HepG2 (cell line): ENCODE measurements around the gene MIR17HG. TPM values are rescaled to one million over a fixed set of nuclear protein-coding genes. Genes with fewer than 3 reads are reported as not detected.
A peak's percentile ranks its signal among the peaks of the same experiment; 100 is the strongest.

Source experiments
- DPF2 ChIP-seq: sonication (generic); formaldehyde crosslinking; IDR thresholded peaks from 2 replicates; pipeline ENCODE4 v1.4.0; 2020; ENCODE audit warnings: mild to moderate bottlenecking, low read depth, missing genetic modification reagents, borderline replicate concordance
- FOXJ3 ChIP-seq: sonication (generic); formaldehyde crosslinking; IDR thresholded peaks from 2 replicates; pipeline ENCODE4 v1.4.0; 2020; ENCODE audit warnings: missing genetic modification reagents, mild to moderate bottlenecking, borderline replicate concordance
- GATAD2A ChIP-seq: IDR thresholded peaks from 2 replicates; pipeline ENCODE4 v1.6.1; 2016
- HNRNPLL ChIP-seq: fragments of 200-400 bp; formaldehyde crosslinking; IDR thresholded peaks from 2 replicates; pipeline ENCODE4 v1.6.1; 2017; ENCODE audit warnings: mild to moderate bottlenecking, low read depth, low read length; ENCODE audit not compliant: poor library complexity, severe bottlenecking
- MED8 ChIP-seq: sonication (generic); formaldehyde crosslinking; IDR thresholded peaks from 2 replicates; pipeline ENCODE4 v1.8.1; 2023; ENCODE audit warnings: mild to moderate bottlenecking, missing genetic modification reagents; ENCODE audit not compliant: insufficient replicate concordance
- MIER2 ChIP-seq: IDR thresholded peaks from 2 replicates; pipeline ENCODE4 v1.6.1; 2016; ENCODE audit warnings: missing biosample characterization, missing genetic modification reagents
- MYNN ChIP-seq: sonication (generic); formaldehyde crosslinking; IDR thresholded peaks from 2 replicates; pipeline ENCODE4 v1.4.0; 2020; ENCODE audit warnings: mild to moderate bottlenecking, low read depth, missing genetic modification reagents
- NFE2L1 ChIP-seq: sonication (generic); formaldehyde crosslinking; IDR thresholded peaks from 2 replicates; pipeline ENCODE4 v1.4.0; 2020; ENCODE audit warnings: missing genetic modification reagents, mild to moderate bottlenecking, borderline replicate concordance
- RFXANK ChIP-seq: IDR thresholded peaks from 2 replicates; pipeline ENCODE4 v1.6.1; 2016
- SAFB2 ChIP-seq: sonication (generic); formaldehyde crosslinking; IDR thresholded peaks from 2 replicates; pipeline ENCODE4 v1.5.1; 2020; ENCODE audit warnings: missing genetic modification reagents, low read depth, mild to moderate bottlenecking, borderline replicate concordance
- SAP130 ChIP-seq: IDR thresholded peaks from 2 replicates; pipeline ENCODE4 v1.6.1; 2016; ENCODE audit warnings: low read depth
- ZNF124 ChIP-seq: sonication (generic); formaldehyde crosslinking; IDR thresholded peaks from 2 replicates; pipeline ENCODE4 v1.4.0; 2020; ENCODE audit warnings: missing genetic modification reagents
- ZNF230 ChIP-seq: sonication (generic); formaldehyde crosslinking; IDR thresholded peaks from 2 replicates; pipeline ENCODE4 v1.4.0; 2020; ENCODE audit warnings: mild to moderate bottlenecking, missing genetic modification reagents
- ZNF607 ChIP-seq: sonication (generic); formaldehyde crosslinking; IDR thresholded peaks from 2 replicates; pipeline ENCODE4 v1.5.1; 2020; ENCODE audit warnings: missing genetic modification reagents, mild to moderate bottlenecking, borderline replicate concordance
- polyA plus RNA-seq, 8 experiments: library from polyadenylated mRNA; depleted of rRNA in 3 of 8; stranded (reverse) in 7 of 8; unstranded in 1 of 8; fragments of >200 nt; fragmentation: Illumina TruSeq in 4 of 8; extraction: Trizol in 4 of 8; gene quantifications; 2 replicates each; pipeline versions ENCODE4 v1.2.1 to v1.2.3, GENCODE V29; 2011 to 2016; ENCODE audit warnings: low read depth in 4 of 8, missing spikeins in 1 of 8, mixed read lengths in 1 of 8; ENCODE audit not compliant: insufficient read depth in 1 of 8
- total RNA-seq, 5 experiments: library from RNA; depleted of rRNA; stranded (reverse); fragments of >200 nt; fragmentation: Illumina TruSeq; extraction: Trizol; gene quantifications; 2 replicates each; pipeline ENCODE4 v1.2.3, GENCODE V29; 2016; ENCODE audit warnings: low read depth in 1 of 5
- TF ChIP-seq, protein P1 (sequence below), 2 experiments: sonication (generic) in 1 of 2; formaldehyde crosslinking in 1 of 2; IDR thresholded peaks; 2 replicates each; pipeline versions ENCODE4 v1.4.0 to v1.6.1; 2018 to 2020; ENCODE audit warnings: missing genetic modification reagents in 2 of 2, borderline replicate concordance in 1 of 2, low read depth in 1 of 2, mild to moderate bottlenecking in 1 of 2, missing biosample characterization in 1 of 2
- TF ChIP-seq, protein P2 (sequence below): sonication (generic); formaldehyde crosslinking; IDR thresholded peaks from 2 replicates; pipeline ENCODE4 v1.5.0; 2020; ENCODE audit warnings: missing genetic modification reagents, mild to moderate bottlenecking, borderline replicate concordance
- TF ChIP-seq, protein P3 (sequence below): sonication (generic); formaldehyde crosslinking; IDR thresholded peaks from 2 replicates; pipeline ENCODE4 v1.5.0; 2020; ENCODE audit warnings: missing genetic modification reagents
- TF ChIP-seq, protein P4 (sequence below): sonication (generic); formaldehyde crosslinking; IDR thresholded peaks from 2 replicates; pipeline ENCODE4 v1.5.0; 2020; ENCODE audit warnings: mild to moderate bottlenecking, missing genetic modification reagents

MIR17HG gene
- total and polyA plus RNA-seq, 2 of the 13 experiments (the other 11 are each of a cell fraction or from before 2014, with no cell fraction given) = 2.5 to 12.3 TPM

DNA sequence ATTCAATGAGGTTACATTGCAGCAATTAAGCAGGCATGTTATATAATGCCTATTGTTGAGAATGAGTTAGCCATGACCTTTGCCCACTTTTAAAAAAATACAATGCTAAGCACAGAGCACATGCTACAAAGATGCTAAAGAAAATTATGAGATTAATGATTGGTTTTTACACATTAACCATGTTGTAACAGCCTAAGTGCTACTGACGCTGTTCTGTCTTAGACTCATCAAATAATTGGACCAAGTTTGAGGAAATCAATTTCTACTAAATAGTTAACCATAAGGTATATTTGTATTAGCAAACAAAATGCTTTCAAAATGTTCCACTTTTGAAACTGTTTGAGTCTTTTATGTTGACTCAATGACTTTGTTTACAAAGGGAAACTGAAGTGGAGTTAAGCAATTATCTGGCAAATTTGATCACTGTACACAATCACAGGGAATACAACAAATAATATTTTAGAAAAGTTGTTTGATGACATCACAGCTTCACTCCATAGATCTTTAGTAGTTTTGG, 14.3 kb downstream of the MIR17HG start (continued):
- TF ChIP-seq ZNF607 (CRISPR knock-in tag) (no peak), SAP130 (peak; percentile 52), SAFB2 (CRISPR knock-in tag) (no peak), RFXANK (CRISPR knock-in tag) (no peak), MIER2 (CRISPR knock-in tag) (no peak), HNRNPLL (no peak), NFE2L1 (CRISPR knock-in tag) (no peak), ZNF124 (CRISPR knock-in tag) (no peak; the same call in 1 of the 2 replicates), ZNF230 (CRISPR knock-in tag) (no peak), GATAD2A (CRISPR knock-in tag) (peak; percentile 89; the same call in 1 of the 2 replicates), FOXJ3 (CRISPR knock-in tag) (peak; percentile 87; the same call in 1 of the 2 replicates), MED8 (CRISPR knock-in tag) (no peak), DPF2 (CRISPR knock-in tag) (peak; percentile 58; the same call in 1 of the 2 replicates), MYNN (CRISPR knock-in tag) (no peak)
- TF ChIP-seq, protein P1, sequence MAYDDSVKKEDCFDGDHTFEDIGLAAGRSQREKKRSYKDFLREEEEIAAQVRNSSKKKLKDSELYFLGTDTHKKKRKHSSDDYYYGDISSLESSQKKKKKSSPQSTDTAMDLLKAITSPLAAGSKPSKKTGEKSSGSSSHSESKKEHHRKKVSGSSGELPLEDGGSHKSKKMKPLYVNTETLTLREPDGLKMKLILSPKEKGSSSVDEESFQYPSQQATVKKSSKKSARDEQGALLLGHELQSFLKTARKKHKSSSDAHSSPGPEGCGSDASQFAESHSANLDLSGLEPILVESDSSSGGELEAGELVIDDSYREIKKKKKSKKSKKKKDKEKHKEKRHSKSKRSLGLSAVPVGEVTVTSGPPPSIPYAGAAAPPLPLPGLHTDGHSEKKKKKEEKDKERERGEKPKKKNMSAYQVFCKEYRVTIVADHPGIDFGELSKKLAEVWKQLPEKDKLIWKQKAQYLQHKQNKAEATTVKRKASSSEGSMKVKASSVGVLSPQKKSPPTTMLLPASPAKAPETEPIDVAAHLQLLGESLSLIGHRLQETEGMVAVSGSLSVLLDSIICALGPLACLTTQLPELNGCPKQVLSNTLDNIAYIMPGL (CRISPR knock-in tag; IDR thresholded peaks at IDR 0.05; ENCODE audit: borderline replicate concordance in 1 of 2, low read depth in 1 of 2) = peak in 1 of 2 experiments; percentile 29; a peak in 1 of 4 replicates
- TF ChIP-seq, protein P2, sequence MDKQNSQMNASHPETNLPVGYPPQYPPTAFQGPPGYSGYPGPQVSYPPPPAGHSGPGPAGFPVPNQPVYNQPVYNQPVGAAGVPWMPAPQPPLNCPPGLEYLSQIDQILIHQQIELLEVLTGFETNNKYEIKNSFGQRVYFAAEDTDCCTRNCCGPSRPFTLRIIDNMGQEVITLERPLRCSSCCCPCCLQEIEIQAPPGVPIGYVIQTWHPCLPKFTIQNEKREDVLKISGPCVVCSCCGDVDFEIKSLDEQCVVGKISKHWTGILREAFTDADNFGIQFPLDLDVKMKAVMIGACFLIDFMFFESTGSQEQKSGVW (CRISPR knock-in tag) = no peak
- TF ChIP-seq, protein P3, sequence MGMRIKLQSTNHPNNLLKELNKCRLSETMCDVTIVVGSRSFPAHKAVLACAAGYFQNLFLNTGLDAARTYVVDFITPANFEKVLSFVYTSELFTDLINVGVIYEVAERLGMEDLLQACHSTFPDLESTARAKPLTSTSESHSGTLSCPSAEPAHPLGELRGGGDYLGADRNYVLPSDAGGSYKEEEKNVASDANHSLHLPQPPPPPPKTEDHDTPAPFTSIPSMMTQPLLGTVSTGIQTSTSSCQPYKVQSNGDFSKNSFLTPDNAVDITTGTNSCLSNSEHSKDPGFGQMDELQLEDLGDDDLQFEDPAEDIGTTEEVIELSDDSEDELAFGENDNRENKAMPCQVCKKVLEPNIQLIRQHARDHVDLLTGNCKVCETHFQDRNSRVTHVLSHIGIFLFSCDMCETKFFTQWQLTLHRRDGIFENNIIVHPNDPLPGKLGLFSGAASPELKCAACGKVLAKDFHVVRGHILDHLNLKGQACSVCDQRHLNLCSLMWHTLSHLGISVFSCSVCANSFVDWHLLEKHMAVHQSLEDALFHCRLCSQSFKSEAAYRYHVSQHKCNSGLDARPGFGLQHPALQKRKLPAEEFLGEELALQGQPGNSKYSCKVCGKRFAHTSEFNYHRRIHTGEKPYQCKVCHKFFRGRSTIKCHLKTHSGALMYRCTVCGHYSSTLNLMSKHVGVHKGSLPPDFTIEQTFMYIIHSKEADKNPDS (CRISPR knock-in tag) = no peak
- TF ChIP-seq, protein P4, sequence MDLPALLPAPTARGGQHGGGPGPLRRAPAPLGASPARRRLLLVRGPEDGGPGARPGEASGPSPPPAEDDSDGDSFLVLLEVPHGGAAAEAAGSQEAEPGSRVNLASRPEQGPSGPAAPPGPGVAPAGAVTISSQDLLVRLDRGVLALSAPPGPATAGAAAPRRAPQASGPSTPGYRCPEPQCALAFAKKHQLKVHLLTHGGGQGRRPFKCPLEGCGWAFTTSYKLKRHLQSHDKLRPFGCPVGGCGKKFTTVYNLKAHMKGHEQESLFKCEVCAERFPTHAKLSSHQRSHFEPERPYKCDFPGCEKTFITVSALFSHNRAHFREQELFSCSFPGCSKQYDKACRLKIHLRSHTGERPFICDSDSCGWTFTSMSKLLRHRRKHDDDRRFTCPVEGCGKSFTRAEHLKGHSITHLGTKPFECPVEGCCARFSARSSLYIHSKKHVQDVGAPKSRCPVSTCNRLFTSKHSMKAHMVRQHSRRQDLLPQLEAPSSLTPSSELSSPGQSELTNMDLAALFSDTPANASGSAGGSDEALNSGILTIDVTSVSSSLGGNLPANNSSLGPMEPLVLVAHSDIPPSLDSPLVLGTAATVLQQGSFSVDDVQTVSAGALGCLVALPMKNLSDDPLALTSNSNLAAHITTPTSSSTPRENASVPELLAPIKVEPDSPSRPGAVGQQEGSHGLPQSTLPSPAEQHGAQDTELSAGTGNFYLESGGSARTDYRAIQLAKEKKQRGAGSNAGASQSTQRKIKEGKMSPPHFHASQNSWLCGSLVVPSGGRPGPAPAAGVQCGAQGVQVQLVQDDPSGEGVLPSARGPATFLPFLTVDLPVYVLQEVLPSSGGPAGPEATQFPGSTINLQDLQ (CRISPR knock-in tag) = no peak
